GM12891 (cell line): ENCODE results near the gene CLTCL1.

Experiments used
- DNase-seq: peaks from one replicate; pipeline ENCODE4 v3.0.0; 2011; ENCODE audit warnings: low spot score; ENCODE audit not compliant: insufficient read length
- FAIRE-seq: peaks from 2 replicates; lab custom pipeline; 2011; peaks lifted over from hg19 to GRCh38; lab: Jason Lieb, UNC
- PAX5 ChIP-seq: IDR thresholded peaks from 2 replicates; pipeline ENCODE4 v1.6.1; 2011; ENCODE audit warnings: low read length, moderate library complexity, mild to moderate bottlenecking; ENCODE audit not compliant: insufficient read depth, severe bottlenecking
- POLR2A ChIP-seq: IDR thresholded peaks from 2 replicates; pipeline ENCODE4 v1.6.1; 2011; ENCODE audit warnings: low read depth, low read length, control low read depth
- POLR2AphosphoS5 ChIP-seq: IDR thresholded peaks from 2 replicates; pipeline ENCODE4 v1.6.1; 2011; ENCODE audit warnings: low read depth, low read length, control low read depth
- POU2F2 ChIP-seq: IDR thresholded peaks from 2 replicates; pipeline ENCODE4 v1.6.1; 2011; ENCODE audit warnings: low read depth, mild to moderate bottlenecking, control low read depth, low read length, moderate library complexity
- SPI1 ChIP-seq: IDR thresholded peaks from 2 replicates; pipeline ENCODE4 v1.6.1; 2011; ENCODE audit warnings: low read depth, low read length, control low read depth
- TAF1 ChIP-seq: IDR thresholded peaks from 2 replicates; pipeline ENCODE4 v1.6.1; 2011; ENCODE audit warnings: low read depth, low read length, control low read depth

CLTCL1 gene

GRCh38 chr22:19201130-19201868 is 90.2 kb downstream of the CLTCL1 start:
- DNase-seq: no peak
- FAIRE-seq: no peak

GRCh38 chr22:19199479-19199878 is 92.0 kb downstream of the CLTCL1 start:
- TF ChIP-seq POU2F2: no peak
- no peak for TF ChIP-seq POLR2A
- FAIRE-seq: no peak
- no peak for DNase-seq

More at GRCh38 chr22:19201130-19201868, 90.2 kb downstream of the CLTCL1 start:
- TF ChIP-seq POLR2A (no peak), PAX5 (no peak), POLR2AphosphoS5 (no peak), POU2F2 (no peak), SPI1 (no peak), TAF1 (no peak)

GRCh38 chr22:19197997-19198865 is 93.3 kb downstream of the CLTCL1 start:
- no peak for DNase-seq
- FAIRE-seq: no peak
- TF ChIP-seq TAF1: no peak
- TF ChIP-seq POLR2AphosphoS5: no peak
- TF ChIP-seq POLR2A: no peak
- TF ChIP-seq PAX5: no peak
- TF ChIP-seq SPI1: no peak
- no peak for TF ChIP-seq POU2F2

GRCh38 chr22:19196841-19197612 is 94.5 kb downstream of the CLTCL1 start:
- DNase-seq: no peak
- TF ChIP-seq POLR2AphosphoS5 (no peak), POLR2A (no peak), SPI1 (no peak), PAX5 (no peak), POU2F2 (no peak), TAF1 (no peak)
- FAIRE-seq: no peak

GRCh38 chr22:19195796-19196731 is 95.5 kb downstream of the CLTCL1 start:
- TF ChIP-seq PAX5: no peak
- TF ChIP-seq TAF1: no peak
- TF ChIP-seq POU2F2: no peak
- TF ChIP-seq POLR2A: no peak
- no peak for TF ChIP-seq SPI1
- no peak for TF ChIP-seq POLR2AphosphoS5
- no peak for DNase-seq
- FAIRE-seq: no peak

DNA sequence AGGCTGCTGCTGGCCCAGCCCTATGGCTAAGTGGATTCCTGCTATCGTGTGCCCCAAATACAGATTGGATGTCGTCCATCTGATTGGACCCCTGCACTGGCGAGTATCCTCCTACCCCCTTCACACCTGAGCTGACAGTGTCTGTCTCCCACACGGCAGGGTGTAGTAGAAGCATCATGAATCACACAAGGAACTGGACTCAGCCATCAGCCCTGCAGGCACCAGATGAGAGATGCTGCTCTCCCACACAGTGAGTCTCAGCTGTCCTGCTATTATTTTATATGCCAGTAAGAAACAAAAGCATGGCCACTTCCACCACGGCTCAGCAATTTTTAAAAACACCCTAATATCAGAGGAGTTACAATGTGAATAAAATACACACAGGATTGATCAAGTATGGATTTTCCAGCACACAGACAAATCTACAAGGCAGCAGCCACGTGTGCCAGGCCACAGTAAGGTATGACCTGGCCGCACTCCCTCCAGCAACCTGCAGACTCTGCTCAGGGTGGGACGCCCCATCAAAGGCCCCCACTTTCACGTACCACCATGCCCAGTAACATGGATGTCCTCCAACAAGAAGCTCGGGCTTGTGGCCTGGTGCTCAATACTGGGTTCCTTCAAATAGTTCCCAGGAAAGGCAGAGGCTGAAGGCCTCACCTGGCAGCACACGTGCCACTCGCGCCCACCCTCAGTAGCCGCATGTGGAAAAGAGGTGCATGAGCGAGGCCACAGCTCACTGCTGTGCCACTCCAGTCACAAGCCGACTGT is 96.6 kb downstream of the CLTCL1 start:
- DNase-seq: no peak
- no peak for TF ChIP-seq POU2F2
- TF ChIP-seq POLR2AphosphoS5: no peak
- TF ChIP-seq TAF1: no peak
- no peak for TF ChIP-seq SPI1
- TF ChIP-seq POLR2A: no peak
- no peak for TF ChIP-seq PAX5
- no peak for FAIRE-seq

GRCh38 chr22:19193879-19194278 is 97.6 kb downstream of the CLTCL1 start:
- FAIRE-seq (no peak), DNase-seq (no peak)
- TF ChIP-seq PAX5 (no peak), SPI1 (no peak), POLR2AphosphoS5 (no peak), POU2F2 (no peak), POLR2A (no peak), TAF1 (no peak)

DNA sequence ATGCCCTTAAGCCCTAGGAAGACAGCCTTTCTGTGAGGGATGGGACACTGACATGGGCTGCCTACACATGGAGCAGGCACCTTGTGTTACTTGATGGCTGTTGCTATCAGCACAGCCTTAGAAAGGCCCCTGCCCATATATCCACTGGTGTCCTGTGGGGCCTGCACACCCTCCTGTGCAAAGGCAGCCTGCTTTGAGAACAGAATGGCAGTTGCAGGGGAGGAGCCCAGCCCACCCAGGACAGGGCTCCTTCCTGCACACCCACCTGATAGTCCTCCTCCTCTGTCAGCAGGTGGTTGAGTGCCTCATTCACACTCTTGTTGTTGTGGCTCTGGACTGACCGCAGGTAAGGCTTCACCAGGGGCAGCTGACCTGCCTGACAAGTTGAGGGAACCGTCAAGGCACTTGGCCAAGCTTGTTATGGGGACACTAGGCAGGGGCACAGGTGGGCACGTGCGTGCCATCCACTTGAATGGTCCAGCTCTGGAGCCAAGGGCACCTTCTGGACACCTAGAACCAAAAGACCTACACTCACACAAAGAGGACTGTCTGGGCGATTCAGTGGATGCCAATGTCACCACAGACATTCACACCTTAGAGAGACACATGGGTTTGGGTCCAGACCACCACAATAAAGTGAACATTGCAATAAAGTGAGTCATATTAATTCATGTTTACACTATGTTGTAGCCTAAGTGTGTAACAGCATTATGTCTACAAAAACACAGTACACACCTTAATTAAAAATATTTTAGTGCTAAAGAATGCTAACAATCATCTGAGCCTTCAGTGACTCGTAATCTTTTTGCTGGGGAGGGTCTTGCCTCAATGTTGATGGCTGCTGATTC is 103.6 kb downstream of the CLTCL1 start:
- FAIRE-seq (no peak), DNase-seq (no peak)
- TF ChIP-seq PAX5: no peak
- TF ChIP-seq POU2F2: no peak
- TF ChIP-seq POLR2AphosphoS5: no peak
- no peak for TF ChIP-seq SPI1
- TF ChIP-seq POLR2A: no peak
- TF ChIP-seq TAF1: no peak
